T-helper 2 cell treated with Interferon-gamma antibody and Interleukin-4, amounts not matched to agents 100 ng/mL and 5 ng/mL, for 36 hours (primary cell): ENCODE data around the gene SPSB1. TPM values are rescaled to one million over a fixed set of nuclear protein-coding genes. Genes with fewer than 3 reads are reported as not detected.

Experiments used
- intact Hi-C: fragments of 100-400 bp; cut with micrococcal nuclease; formaldehyde crosslinking; loops from one replicate; pipeline ENCODE4 v1.15.1; 2023
- total RNA-seq: library from RNA; stranded (reverse); gene quantifications from 2 replicates; pipeline ENCODE4 v1.2.3, GENCODE V29; 2022

SPSB1 gene
- total RNA-seq, 1 donor from 2014 or later = 13.2 TPM

DNA sequence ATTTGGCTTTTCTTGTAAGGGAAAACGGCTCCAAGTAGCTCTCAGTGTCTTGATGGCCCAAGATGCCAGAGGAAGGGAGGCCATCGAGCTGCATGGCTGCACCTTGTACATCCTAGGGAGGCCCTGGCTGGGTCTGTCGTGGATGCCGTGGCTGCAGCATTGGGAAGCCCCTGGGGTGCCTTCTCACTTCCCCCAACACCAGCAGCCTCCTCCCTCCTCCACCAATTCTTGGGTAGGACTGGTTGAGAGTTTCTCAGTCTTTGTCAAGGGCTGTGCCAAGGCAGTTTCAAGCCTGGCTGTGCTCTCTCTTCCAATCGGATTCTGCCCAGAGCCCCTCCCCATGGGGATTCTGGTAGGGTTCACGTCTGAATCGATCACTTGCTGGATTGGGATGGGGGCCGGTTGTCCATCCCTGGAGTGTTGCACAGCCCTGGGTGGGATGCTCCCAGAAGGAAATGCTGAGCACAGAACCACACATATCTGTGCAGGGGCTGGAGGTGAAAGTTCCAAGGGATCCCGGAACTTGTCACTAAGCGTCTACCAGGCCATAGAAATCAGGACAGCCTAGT, 14.0 kb upstream of the SPSB1 start:
- intact Hi-C loops = no loop called here

DNA sequence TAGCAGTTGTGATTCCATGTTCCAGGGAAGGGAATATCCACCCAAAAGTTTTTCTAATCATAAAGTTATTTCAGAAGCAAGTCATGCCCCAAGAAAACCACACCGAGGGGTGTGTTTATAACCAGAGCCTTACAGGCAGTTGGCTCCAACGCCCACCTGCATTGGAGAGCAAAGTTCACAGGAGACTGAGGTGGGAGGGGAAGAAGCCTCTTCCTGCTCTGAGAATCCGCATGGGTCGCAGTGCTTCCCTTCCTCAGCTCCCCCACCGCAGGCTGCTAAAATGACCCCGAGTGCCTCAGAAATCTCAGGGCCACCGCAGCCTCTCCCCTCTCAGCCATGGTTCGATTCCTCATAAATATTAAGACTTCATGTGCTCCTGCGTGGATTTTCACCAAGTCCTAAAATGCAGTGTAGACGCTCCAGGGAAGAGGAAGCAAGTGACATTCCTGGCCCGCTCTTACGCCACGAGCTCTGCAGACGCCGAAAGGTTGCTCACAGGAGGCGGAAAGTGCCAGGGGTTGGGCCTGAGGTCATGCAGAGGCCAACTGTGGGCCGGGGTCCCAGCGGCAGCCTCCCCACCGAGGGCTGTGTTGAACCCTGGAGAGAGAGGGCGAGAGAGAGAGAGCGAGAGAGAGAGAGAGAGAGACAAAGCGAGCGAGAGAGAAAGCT, 13.4 kb upstream of the SPSB1 start:
- intact Hi-C loops = no loop called here

DNA sequence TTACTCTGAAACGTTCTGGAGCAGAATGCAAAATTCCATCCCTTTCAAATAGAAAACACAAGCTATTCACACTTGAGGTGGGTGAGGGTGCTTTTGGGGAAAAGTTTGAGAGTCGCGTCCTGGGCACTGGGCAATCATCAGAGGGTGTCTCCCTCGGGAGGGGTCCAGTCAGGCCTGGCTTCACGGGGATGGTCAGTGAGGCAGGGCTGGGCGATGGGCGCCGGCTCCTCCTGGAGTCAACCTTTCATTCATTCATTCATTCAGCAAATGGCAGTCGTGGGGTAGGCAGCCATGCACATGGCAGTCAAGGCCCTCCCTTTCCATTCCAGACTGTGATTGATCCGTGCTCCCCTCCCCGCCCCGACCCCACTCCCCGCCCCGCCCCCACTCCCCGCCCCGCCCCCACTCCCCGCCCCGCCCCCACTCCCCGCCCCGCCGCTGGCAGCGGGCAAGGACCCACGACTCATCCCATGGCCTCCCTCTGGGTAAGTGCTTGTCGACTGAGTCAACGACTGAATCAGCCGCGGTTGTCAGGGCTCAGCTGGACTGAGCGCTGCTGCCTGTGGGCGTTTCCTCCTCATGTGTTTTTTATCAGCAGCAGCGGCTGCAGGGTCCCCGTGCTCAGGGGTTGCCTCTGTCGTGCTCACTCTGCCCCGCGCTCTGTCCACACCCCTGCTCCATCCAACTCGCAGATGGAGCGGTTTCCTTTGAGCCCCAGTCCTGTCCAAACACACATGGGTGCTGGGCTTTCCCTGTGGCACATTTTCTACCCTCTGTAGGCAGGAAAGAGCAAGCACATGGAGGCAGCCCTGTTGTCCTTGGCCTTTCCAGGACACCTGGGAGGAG, 12.5 kb upstream of the SPSB1 start:
- intact Hi-C loops = no loop called here

DNA sequence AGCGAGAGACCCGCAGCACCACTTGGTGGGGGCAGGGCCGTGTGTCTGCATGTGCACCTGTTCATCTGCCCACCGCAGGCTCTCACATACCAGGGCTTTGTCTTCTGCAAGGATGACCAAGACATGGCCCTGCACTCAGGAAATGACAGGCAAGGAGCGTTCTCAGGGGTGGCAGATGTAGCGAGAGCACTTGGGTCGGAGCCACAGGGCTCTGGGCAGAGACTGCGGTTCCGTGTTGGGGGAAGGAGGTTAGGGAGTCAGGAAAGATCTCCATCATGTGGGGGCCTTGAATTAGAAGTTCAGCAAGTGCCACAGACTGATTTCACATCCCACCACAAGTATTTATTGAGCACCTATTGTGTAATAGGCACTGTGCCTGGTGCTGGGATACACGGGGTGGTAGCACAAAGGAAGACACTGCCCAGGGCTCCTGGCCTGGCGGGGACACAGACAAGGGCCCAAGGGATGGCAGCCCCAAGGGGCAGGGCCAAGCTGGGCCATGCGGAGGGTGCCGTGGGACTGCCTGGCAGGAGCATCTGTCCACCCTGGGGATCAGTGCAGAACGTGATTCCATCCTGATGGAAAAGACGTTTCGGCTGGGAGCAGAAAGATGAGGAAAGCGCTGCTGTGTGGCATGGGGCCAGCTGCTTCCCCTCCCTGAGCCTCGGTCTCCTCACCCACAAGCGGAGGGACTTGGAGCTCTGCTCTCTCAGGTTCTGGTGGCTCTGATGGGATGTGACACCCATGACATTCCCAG, 11.4 kb upstream of the SPSB1 start:
- intact Hi-C loops = no loop called here

DNA sequence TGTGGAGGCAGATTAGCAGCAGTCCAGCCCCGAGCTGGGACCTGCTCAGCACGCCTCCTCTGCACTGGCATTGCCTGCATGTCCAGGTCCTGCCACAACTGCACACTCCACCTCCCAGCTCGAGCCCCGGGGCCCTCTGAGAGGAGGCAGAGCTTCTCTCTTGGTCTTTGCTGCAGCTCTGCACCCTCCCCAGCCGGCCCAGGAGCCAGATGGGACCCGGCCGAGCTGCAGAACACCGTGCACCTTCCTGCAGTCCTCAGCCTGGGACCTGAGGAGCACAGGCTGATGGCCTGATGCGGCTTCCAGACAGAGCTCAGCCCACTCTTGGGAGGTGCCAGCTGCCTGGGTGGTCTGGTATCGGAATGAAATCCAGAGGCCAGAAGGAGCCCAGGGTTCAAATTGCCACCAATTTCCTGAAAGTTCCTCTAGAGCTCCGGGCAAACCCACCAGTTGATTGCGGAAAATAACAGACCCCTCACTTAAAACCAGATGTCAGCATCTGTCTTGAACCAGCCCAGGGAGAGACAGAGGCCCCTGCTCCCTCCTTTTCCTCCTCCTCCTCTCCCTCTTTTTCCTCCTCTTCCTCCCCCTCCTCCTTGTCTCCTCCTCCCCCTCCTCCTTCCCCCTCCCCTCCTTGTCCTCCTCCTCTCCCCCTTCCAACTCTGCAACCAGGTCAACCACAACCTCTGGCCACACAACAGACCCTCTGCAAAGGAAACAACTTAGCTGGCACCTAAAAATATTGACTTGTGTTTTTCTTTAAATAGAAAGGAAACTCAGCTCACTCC, 10.6 kb upstream of the SPSB1 start:
- intact Hi-C loops = no loop called here

DNA sequence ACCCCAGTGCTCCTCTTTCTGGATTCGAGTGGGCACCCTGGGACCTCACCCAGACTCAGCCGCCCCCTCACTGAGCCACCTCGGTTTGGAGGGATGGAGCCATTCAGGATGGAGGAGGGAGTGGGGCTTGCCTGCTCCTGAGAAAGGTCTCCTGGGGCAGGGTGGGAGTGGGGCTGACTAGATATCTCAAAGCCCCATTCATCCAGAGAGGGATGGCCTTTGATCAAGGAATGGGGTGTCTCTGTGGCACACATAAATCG, 10.1 kb upstream of the SPSB1 start:
- intact Hi-C loops = no loop called here

DNA sequence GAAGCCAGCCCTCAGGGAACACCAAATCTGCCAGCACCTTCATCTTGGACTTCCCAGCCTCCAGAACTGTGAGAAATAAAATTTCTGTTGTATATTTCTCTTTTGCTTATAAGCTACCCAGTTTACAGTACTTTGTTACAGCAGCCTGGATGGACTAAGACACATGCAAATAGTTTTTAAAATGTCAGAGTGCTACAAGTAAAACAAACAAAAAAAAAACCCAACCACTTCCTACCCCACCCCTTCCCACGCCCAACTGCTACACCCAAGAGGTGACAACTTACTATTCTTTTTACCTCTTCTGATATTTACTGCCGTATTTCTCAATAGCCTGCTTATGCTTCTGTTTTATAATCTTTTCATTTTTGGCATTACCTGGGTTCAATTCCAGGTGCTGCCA, 8.6 kb upstream of the SPSB1 start:
- intact Hi-C loops = loop anchor here (1.0 kb wide), 1 partner anchor 8 kb away; the partner anchor contains the start of gene SPSB1

DNA sequence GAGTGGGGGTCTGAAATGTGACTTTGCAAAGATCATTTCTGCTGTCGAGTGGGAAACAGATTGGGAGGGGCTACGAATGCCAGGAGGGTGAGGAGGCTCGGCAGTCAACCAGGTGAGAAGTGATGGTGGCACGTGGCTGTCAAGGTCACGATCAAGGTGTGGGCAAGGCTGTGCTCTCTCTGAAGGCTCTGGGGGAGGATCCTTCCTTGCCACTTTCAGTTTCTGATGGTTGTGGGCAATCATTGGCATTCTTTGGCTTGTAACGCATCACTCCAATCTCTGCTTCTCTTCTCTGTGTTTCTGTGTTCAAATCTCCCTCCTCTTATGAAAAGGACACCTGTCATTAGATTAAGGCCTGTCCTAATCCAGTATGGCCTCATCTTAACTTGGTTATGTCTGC, 6.1 kb upstream of the SPSB1 start:
- intact Hi-C loops = no loop called here

DNA sequence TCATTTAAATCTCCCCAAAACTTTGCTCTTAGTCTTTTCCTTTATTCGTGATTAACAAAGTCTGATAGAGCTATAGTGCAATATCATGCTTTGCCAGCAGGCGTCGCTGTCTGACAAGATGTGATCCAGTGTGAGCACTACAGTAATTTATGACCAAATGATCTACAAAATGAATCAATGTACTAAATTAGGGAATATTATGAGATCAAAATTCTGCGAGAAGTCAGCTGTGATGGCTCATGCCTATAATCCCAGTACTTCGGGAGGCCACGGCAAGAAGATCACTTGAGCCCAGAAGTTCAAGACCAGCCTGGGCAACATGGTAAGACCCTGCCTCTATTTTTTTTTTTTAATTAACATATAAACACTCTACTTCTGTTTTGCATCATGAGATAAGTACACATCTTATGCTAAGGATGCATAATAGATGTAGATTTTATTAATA, 3.6 kb upstream of the SPSB1 start:
- intact Hi-C loops = loop anchor here (1.0 kb wide), 2 partner anchors 167 to 202 kb away; no protein-coding TSS in a partner anchor

DNA sequence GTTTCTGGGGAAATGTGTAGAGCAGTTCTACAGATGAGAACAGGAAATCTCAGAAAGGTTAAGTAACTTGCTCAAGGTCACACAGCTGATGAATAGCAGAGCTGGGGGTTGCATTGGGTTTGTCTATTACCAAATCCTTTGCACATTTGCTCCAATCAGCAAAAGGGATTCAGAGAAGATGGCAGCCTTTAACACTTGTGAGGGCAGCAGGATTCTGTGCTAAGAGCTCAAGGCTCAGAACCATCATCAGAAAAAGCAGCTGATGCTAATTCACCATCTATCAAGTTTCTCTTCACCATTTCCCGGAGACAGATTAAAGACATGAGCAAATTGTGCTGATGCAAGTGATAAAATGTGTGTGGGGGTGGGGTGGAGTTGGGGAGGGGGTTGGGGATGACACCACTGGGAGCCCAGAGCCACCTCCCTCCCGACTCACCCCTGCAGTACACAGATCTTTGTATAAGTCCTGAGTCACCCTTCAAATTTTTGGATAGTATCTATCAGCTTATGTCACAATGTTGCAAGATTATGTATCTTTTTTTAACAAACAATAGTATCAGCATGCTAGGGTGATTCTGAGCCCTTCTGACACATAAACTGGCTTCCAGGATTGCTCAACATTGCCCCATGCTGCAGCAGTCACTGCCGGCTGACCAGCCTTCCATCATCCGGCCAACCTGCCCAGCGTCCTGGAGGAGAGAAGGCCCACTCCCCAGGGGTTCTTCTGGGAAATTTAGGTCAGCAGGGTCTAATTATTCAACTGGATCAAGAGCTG, 2.8 kb upstream of the SPSB1 start:
- intact Hi-C loops = loop anchor here (1.0 to 5.0 kb wide), 3 partner anchors 122 to 201 kb away; no protein-coding TSS in a partner anchor

DNA sequence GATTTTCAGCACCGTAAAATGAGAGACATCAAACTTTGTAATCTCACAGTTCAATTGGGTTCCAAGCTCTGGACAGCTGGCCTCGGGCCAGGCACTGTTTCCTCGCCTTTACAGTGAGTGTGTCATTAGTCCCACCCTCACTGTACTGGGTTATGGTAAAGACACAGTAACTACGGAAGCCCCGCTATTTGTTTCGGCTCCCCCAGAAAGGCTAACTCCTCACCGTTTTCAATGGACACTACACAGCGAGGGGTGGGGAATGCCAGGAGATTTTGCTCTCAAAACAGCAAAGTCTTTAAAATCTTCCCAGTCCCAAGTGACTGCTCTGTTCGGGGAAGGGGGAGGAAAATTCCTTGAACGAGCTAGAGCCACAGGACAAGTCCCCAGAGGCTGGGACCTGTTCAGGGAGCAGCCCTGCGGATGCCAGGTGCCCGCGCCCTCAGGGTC, 757 bp upstream of the SPSB1 start:
- intact Hi-C loops = loop anchor here (1.0 to 5.0 kb wide), 4 partner anchors 8 to 135 kb away; partner anchors contain the start of gene H6PD

DNA sequence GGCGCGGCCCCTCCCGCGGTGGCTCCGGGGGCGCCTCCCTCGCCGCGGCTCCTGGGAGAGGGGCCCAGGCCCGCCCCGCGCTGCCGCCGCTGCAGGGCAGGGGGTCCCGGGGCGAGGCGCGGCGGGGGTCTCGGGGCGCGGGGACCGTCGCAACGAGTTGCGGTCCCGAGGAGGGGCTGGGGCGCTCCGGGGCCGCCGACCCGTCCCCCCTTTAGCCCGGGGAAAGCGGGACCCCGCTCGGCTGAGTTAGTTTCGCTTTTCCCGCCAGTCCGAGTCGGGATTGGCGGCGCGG, 493 bp downstream of the SPSB1 start:
- intact Hi-C loops = loop anchor here (2.0 to 5.0 kb wide), 3 partner anchors 58 to 134 kb away; partner anchors contain the start of gene H6PD

DNA sequence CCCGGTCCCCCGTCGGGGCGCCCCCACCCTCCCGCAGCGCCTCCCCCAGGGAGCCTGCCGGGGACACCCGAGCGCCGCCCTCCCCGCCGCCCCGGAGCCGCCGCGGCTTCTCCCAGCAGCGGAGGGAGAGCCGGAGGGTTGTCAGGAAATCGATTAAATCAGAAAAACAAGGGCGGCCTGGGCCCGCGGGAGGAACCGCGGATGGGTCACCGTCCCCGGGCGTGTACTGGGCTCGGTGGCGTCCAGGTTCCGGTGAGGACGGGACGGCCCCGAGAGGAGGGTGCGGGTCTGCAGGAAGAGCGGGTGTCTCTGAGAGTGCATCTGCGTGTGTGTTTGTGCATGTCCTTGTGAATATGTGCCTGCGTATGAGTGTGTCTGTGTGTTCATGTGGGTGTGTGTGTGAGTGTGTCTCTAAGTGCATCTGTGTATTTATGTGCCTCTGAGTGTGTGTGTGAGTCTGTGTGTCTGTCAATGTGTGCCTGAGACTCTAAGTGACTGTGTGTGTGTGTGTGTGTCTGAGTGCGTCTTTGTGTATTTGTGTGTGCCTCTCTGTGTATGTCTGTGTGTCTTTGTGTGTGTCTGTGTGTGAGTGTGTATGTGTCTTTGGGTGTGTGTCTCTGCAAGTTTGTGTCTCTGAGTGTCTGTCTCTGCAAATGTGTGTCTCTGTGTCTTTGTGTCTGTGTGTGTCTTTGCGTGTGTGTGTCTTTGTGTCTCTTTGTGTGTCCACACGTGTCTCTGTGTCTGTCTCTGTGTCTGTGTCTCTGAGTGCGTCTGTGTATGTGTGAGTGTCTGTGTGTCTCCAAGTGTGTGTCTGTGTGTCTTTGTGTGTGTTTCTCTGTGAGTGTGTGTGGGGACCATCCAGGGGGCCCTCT, 1.1 kb downstream of the SPSB1 start:
- intact Hi-C loops = loop anchor here (2.0 to 5.0 kb wide), 4 partner anchors 21 to 133 kb away; partner anchors contain the start of gene H6PD

DNA sequence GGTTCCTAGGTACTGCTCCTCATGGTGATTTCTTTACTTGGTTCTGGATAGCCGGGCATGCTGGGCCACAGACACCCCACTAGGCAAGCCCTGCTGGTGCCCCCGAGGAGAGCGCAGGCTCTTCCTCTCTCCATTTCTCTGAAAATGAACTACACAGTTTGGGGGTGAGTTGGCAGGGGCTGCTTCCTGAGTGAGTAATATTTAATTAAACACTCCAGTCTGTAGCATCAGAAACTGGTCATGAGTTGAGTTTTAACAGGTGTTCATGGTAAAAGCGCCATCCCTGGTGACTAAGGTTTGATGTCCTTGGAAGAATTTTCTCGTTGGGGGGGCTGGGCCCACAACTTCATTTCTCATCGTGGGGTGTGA, 1.7 kb downstream of the SPSB1 start:
- intact Hi-C loops = loop anchor here (2.0 to 5.0 kb wide), 2 partner anchors 20 to 118 kb away; no protein-coding TSS in a partner anchor

DNA sequence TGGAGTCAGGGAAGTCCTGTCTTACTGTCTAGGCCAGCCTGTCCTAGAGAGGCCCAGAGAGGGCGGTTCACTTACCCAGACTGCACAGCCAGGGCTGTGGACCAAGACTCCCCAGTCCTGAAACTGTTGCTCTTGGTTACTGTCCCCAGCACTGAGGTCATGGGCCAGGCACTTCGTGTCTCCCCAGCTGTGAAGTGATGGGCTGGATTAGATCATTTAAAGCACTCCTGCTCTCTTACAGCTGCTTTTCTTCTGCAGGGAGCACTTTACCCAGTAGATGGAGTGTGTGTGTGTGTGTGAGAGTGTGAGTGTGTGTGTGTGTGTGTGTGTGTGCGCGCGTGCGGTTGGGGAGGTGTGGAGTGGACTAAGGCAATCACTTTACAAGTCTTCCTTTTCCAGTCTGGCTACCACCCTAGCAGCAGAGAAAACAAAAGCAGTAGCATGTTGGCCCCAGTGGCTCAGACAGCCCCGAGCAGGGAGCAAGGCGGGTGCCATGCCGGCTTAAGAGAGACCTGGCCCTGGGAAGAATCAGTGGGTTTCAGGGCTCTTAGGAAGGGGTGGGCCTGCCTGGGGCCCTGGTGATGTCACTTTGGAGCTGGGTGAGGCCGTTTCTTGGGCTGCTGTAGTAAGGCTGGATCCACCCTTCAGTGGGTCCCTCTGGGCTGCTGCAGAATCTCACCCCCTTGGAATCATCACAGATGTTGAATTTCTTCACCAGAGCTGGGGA, 2.4 kb downstream of the SPSB1 start:
- intact Hi-C loops = loop anchor here (2.0 to 5.0 kb wide), 2 partner anchors 20 to 117 kb away; no protein-coding TSS in a partner anchor

DNA sequence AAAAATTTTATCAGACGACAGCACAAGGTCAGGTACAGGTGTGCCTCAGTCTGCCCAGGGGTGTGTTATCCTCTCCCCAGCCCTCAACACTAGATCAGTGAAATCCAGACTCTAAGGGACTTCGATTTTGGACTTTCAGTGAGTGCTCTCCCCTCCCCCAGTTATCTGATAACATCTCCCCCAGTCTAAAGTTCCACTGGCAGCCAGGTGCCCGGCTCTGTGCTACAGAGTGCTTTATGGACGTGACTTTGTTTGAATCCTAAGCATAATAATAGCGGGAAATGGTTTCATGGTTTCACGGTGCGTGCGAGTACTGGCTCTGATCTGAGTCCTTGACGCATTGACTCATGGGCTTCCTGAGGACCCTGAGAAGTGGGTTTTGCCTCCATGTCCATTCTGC, 3.2 kb downstream of the SPSB1 start:
- intact Hi-C loops = loop anchor here (2.0 kb wide), 1 partner anchor 19 kb away; no protein-coding TSS in a partner anchor

DNA sequence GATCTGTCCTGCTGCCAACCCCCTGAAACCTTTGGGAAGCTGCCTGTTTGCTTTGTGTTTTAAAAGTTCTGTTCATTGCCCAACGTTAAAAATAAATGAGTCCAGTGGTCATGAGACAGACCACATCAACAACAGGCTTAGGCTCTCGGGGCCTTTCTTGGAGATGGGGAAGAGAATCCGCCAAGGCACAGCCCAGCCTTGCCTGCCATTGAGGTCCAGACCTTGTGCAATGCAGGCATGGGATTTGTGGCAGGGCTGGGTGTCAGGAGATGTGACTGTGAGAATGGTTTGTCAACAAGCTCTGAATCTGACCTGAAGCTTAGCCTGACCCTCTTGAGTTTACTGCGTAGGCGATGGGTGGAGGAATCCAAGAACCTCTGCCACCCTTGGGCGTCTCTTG, 4.2 kb downstream of the SPSB1 start:
- intact Hi-C loops = no loop called here

DNA sequence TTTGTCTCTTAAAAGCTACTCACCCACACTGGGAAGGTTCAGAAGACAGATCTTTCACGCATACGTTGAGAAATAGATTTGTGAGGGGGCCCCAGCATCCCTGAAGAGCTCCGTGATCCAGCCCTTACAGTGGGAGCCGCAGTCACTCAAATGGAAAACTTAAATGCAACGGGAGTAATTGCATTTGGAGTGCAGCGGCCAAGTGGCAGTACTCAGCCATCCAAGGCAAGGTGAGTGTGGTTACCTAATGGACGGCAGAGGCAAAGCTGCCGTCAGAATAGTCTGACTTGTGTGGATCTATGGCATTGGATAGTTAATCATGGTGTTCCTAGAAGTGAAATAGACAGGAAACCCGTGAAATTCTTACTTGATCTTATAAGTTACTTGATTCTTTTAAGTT, 5.1 kb downstream of the SPSB1 start:
- intact Hi-C loops = no loop called here
